Measurements from ENCODE around the gene ALKAL2. TPM values are rescaled to one million over a fixed set of nuclear protein-coding genes. Genes with fewer than 3 reads are reported as not detected.

The ALKAL2 gene
- total RNA-seq, 1 experiment from 2014 or later: not detected

DNA sequence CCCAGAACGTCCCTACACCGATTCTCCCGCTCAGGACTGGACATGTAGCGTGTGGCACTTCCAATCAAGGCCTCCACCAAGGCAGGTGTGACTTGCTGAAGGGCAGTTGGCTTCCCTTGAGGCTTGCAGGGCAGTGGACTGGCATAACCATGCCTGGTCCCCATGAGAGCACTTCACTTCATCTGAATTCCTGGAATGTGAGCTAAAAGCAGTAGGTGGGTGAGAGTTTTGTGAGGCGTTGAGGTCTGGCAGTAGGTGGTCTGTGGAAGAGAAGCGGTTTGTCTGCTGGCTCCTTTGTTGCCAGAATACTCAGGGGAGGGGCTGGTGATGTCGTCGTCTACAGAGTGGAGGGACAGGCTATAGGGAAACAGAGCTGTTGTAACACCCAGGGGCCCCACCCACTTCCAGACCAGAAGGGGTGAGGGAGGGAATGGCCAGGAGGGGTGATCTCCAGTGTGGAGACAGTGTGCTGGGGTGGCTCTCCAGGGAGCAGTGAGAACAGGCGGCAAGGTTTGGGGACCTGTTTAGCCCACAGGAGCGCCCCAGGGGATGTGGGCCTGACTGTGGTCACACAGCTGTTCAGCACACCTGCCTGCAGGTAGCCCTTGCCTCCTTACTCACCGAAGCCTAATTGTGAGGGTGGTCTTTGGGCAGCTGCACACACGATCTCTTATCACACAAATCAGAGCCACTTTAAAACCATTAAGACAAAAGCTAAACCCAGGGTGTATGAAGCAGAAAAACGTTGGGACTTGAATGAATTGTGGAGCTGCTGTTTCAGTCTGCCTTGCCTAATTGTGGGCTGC, 21.5 kb upstream of the ALKAL2 start:
- in situ Hi-C loops (cut with HindIII; ENCODE audit: low pct_unique_long_range_greater_than_20kb, low sequenced_read_pairs): no loop called here
- no peak for DNase-seq (ENCODE audit: low read depth, low spot score)

- DNase-seq (ENCODE audit: low read depth, low spot score): no peak
Measured at GRCh38 chr2:305366-305765, 17.5 kb upstream of the ALKAL2 start.

DNA sequence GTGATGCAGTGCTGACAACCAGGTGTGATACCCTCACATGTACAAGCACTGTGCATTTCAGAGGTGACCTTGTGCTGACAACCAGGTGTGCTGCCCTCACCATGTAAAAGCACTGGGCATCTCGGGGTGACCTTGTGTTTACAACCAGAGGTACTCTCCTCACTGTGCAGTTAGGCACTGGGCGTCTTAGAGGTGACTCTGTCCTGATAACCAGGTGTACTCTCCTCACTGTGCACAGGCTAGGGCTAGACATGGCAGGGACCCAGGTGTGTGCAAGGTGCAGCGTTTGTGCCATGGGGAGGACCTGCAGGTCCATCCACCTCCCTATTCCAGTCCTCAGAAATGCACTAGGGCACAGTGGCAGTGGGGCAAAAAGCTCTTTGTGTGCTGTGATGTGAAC, 8.5 kb upstream of the ALKAL2 start:
- in situ Hi-C loops (cut with HindIII; ENCODE audit: low pct_unique_long_range_greater_than_20kb, low sequenced_read_pairs): no loop called here
- DNase-seq (ENCODE audit: low read depth, low spot score): no peak

More at GRCh38 chr2:305366-305765, 17.5 kb upstream of the ALKAL2 start:
- in situ Hi-C loops (cut with HindIII; ENCODE audit: low pct_unique_long_range_greater_than_20kb, low sequenced_read_pairs): no loop called here

DNA sequence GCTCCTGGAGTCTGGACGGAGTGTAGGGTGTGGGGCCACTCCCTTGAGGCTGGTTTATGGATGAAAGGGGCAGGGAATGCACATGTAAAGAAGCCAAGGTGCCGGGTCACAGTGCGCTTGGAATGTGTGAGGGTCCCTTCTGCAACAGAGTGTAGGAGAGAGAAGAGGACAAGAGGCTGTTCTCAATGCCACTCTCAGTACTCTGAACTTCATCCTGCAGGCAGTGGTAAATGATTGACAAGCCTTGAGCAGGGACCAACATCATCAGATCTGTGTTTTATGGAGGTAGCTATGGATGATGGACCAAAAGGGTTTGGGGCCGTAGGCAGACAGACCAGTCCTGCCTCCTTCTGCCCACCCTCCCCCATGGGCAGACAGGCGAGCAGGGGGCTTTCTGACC, 7.2 kb upstream of the ALKAL2 start:
- in situ Hi-C loops (cut with HindIII; ENCODE audit: low pct_unique_long_range_greater_than_20kb, low sequenced_read_pairs): no loop called here
- no peak for DNase-seq (ENCODE audit: low read depth, low spot score)

DNA sequence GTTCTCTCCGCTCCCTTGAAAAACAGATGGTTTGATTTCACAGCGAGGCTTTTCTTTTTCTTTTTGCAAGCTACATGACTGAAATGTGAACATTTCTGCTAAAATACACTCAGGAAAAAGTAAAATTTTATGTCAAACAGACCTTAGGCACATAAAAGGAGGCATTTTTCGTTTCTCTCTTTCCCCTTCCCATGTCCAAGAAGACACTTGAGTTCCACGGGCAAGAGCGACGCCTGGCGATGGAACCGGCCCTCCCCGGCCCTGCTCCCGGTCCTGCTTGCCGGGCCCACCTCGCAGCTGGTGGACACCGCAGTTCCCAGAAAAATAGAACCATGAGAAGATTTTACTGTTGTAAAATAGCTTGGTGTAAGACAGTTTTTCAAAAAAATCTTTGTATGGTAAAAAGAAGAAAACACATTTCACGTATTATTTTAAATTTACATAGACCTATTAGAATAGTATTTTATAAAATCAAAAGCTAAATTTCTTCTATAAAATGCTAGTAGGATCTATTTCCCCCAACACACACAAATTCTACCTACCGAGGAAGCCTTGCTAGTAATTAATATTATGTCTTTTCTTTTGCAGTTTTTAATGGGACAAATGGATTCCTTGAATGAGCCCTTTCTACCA, 2.3 kb upstream of the ALKAL2 start:
- DNase-seq (ENCODE audit: low read depth, low spot score): peak; percentile 81
- in situ Hi-C loops (cut with HindIII; ENCODE audit: low pct_unique_long_range_greater_than_20kb, low sequenced_read_pairs): no loop called here

GRCh38 chr2:289362-290089, 1.6 kb upstream of the ALKAL2 start:
- DNase-seq (ENCODE audit: low read depth, low spot score): peak; percentile 10
- in situ Hi-C loops (cut with HindIII; ENCODE audit: low pct_unique_long_range_greater_than_20kb, low sequenced_read_pairs): no loop called here

- in situ Hi-C loops (cut with HindIII; ENCODE audit: low pct_unique_long_range_greater_than_20kb, low sequenced_read_pairs): no loop called here
Measured at GRCh38 chr2:288758-289361, 969 bp upstream of the ALKAL2 start.

GRCh38 chr2:287471-287885, 413 bp downstream of the ALKAL2 start:
- DNase-seq (ENCODE audit: low read depth, low spot score): no peak
- in situ Hi-C loops (cut with HindIII; ENCODE audit: low pct_unique_long_range_greater_than_20kb, low sequenced_read_pairs): no loop called here

More at GRCh38 chr2:288758-289361, 969 bp upstream of the ALKAL2 start:
- no peak for DNase-seq (ENCODE audit: low read depth, low spot score)

GRCh38 chr2:286774-287392, 1.0 kb downstream of the ALKAL2 start:
- DNase-seq (ENCODE audit: low read depth, low spot score): no peak
- in situ Hi-C loops (cut with HindIII; ENCODE audit: low pct_unique_long_range_greater_than_20kb, low sequenced_read_pairs): no loop called here

- no peak for DNase-seq (ENCODE audit: low read depth, low spot score)
- in situ Hi-C loops (cut with HindIII; ENCODE audit: low pct_unique_long_range_greater_than_20kb, low sequenced_read_pairs): no loop called here
Measured at GRCh38 chr2:286035-286434, 1.9 kb downstream of the ALKAL2 start.

- in situ Hi-C loops (cut with HindIII; ENCODE audit: low pct_unique_long_range_greater_than_20kb, low sequenced_read_pairs): no loop called here
- DNase-seq (ENCODE audit: low read depth, low spot score): no peak
Measured at GRCh38 chr2:285531-285930, 2.4 kb downstream of the ALKAL2 start.

- in situ Hi-C loops (cut with HindIII; ENCODE audit: low pct_unique_long_range_greater_than_20kb, low sequenced_read_pairs): no loop called here
- no peak for DNase-seq (ENCODE audit: low read depth, low spot score)
Measured at GRCh38 chr2:284896-285492, 2.9 kb downstream of the ALKAL2 start.

- in situ Hi-C loops (cut with HindIII; ENCODE audit: low pct_unique_long_range_greater_than_20kb, low sequenced_read_pairs): no loop called here
- DNase-seq (ENCODE audit: low read depth, low spot score): no peak
Measured at GRCh38 chr2:283996-284794, 3.7 kb downstream of the ALKAL2 start.

DNA sequence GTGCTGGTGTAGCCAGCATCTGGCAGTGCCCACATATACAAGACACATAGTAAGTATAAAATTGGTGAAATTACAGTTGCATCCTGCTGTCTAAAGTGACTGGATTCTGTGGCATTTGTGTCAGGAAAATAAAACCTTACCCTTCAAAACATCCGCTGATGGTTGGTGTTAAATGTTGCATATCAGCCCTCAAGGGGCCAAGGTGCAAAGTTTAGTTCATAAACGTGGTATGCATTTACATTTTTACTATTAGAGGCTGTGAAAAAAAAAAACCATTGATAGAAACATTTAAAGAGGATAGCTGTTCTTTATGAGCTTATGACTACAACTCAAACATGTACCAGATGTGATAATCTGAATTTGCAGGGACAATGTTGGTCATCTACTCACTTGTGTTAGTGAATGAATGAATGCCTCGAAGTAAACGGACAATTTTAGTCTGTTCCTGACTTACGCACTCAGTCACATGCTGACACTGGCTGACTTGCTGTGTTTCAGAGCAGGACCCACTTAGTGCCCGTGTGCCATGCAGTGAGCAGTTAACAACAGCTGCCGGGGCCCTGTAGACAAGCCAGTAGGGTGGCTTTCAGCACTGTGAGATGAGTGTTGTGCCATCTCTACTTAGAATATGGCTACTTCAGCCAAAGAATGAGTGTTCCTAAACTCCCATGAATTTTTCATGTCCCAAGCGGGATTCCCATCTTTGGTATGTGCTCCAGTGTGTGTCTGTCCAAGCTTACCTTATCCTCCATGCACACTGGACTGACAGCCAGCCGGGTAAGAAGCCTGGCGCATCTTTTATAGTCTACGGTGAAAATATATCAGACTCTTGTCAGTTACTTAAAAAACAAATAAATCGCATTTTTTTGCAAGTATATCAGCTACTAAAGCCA, 5.3 kb downstream of the ALKAL2 start:
- in situ Hi-C loops (cut with HindIII; ENCODE audit: low pct_unique_long_range_greater_than_20kb, low sequenced_read_pairs): no loop called here
- DNase-seq (ENCODE audit: low read depth, low spot score): no peak

DNA sequence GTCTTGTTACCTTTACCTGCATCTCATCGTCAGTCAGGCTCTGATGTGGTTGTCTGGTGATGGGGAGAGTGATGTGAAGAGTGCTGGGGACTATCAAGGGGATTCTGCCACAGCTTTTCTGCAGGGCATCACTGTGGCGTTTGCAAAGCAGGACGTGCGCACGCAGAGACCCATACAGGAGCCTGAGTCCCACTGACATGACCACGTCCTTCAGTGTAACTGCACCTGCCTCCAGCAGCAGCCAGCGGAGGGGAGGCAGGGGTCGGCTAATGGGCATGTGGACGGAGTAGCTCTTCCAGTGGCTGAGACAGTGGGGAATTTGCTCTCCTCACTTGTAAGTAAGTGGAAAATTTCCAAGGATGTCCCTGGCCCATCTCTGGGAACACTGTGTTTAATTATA, 6.5 kb downstream of the ALKAL2 start:
- in situ Hi-C loops (cut with HindIII; ENCODE audit: low pct_unique_long_range_greater_than_20kb, low sequenced_read_pairs): no loop called here
- DNase-seq (ENCODE audit: low read depth, low spot score): no peak

GRCh38 chr2:280650-281110, 7.2 kb downstream of the ALKAL2 start:
- DNase-seq (ENCODE audit: low read depth, low spot score): no peak
- in situ Hi-C loops (cut with HindIII; ENCODE audit: low pct_unique_long_range_greater_than_20kb, low sequenced_read_pairs): no loop called here

All from SK-MEL-5 (cell line).